Gastrocnemius medialis (tissue), 4 donors: ENCODE measurements around the gene GPR61. TPM values are rescaled to one million over a fixed set of nuclear protein-coding genes. Genes with fewer than 3 reads are reported as not detected.

Experiments used
- ATAC-seq, 2 donors: fragments of 150-250 bp; one replicate each; pipeline ENCODE4 v1.9.1; 2016
- DNase-seq, 2 donors: peaks; one replicate each; pipeline ENCODE4 v3.0.0-alpha.2; 2019
- H3K27ac ChIP-seq, 4 donors: fragments of 200-600 bp; sonication (generic); 1 replicate in 1 of 4; 2 replicates in 3 of 4; pipeline ENCODE4 v1.5.1; 2016 to 2018; ENCODE audit warnings: mild to moderate bottlenecking in 2 of 4, moderate library complexity in 1 of 4
- H3K27me3 ChIP-seq, 3 donors: fragments of 200-600 bp; sonication (generic) in 2 of 3; 1 replicate in 1 of 3; 2 replicates in 2 of 3; pipeline versions ENCODE4 v1.5.1 to v1.6.0; 2016 to 2019; ENCODE audit warnings: mild to moderate bottlenecking in 1 of 3, moderate library complexity in 1 of 3
- H3K36me3 ChIP-seq, 2 donors: fragments of 200-600 bp; sonication (generic) in 1 of 2; one replicate each; pipeline ENCODE4 v1.5.1; 2017 to 2018
- H3K4me1 ChIP-seq, 2 donors: fragments of 200-600 bp; sonication (generic) in 1 of 2; one replicate each; pipeline ENCODE4 v1.5.1; 2016 to 2017; ENCODE audit warnings: mild to moderate bottlenecking in 2 of 2
- H3K4me3 ChIP-seq, 4 donors: fragments of 200-600 bp; sonication (generic) in 3 of 4; 1 replicate in 1 of 4; 2 replicates in 3 of 4; pipeline ENCODE4 v1.5.1; 2016 to 2019; ENCODE audit warnings: mild to moderate bottlenecking in 2 of 4
- H3K9me3 ChIP-seq, 3 donors: fragments of 200-600 bp; sonication (generic) in 2 of 3; 1 replicate in 1 of 3; 2 replicates in 2 of 3; pipeline ENCODE4 v1.5.1; 2016 to 2019
- POLR2A ChIP-seq, 2 donors: fragments of 450-650 bp; IDR thresholded peaks; one replicate each; pipeline ENCODE4 v1.6.1; 2017; ENCODE audit warnings: antibody characterized with exemption in 2 of 2, mild to moderate bottlenecking in 2 of 2, moderate library complexity in 2 of 2
- in situ Hi-C, 4 donors: fragments of 200-750 bp; cut with MboI; loops; one replicate each; pipeline versions ENCODE4 v1.15.0 to v1.8.0; 2017; ENCODE audit warnings: low sequenced_read_pairs in 4 of 4
- intact Hi-C: fragments of 100-400 bp; cut with DNase I; formaldehyde crosslinking; loops from one replicate; pipeline ENCODE4 v1.15.1; 2023; ENCODE audit warnings: low total_unique reads
- total RNA-seq, 4 donors: library from RNA; depleted of rRNA; stranded (reverse); fragments of >200 nt; gene quantifications; one replicate each; pipeline versions ENCODE4 v1.1.0 to v1.2.3, GENCODE V29; 2016
- TF ChIP-seq, protein P1 (sequence below), 5 experiments: fragments of 450-650 bp in 3 of 5; fragments of 200-600 bp in 2 of 5; sonication (generic) in 2 of 5; IDR thresholded peaks in 4 of 5; conservative IDR thresholded peaks in 1 of 5; 1 replicate in 4 of 5; 2 replicates in 1 of 5; pipeline ENCODE4 v1.5.1; 2016 to 2019; ENCODE audit warnings: antibody characterized with exemption in 5 of 5, mild to moderate bottlenecking in 3 of 5, moderate library complexity in 3 of 5

Gene GPR61
- total RNA-seq, 4 donors from 2014 or later = not detected

DNA sequence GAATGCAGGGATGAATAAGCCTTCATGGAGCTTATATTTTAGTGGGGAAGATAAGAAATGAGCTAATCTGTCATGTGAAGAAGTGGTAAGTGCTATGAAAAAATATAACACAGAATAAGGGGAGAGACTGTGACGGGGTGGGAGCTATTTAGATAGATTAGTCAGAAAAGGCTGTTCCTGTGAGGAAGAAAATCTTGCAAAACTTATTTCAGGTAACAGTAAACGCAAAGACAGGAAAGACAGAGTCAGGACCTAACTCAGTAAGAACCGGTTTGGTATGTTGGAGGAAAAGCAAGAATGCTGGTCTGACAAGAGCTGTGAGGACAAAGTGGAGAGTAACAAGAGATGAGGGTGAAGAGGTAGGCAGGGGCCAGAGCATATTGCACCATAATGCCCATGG is 30.7 kb downstream of the GPR61 start:
- no peak overlapping the region for H3K4me3 ChIP-seq
- DNase-seq (no peak), ATAC-seq (peak in 1 of 2 donors; percentile 86)
- H3K36me3 ChIP-seq = no peaks in the 10 kb centered on the region
- H3K4me1 ChIP-seq = peaks cover 53 to 60% of the 10 kb centered on the region in 2 donors
- H3K9me3 ChIP-seq = no peaks in the 10 kb centered on the region
- in situ Hi-C loops (no loop called here), intact Hi-C loops (no loop called here)
- TF ChIP-seq POLR2A (IDR thresholded peaks at IDR 0.05) = no peak
- TF ChIP-seq, protein P1, sequence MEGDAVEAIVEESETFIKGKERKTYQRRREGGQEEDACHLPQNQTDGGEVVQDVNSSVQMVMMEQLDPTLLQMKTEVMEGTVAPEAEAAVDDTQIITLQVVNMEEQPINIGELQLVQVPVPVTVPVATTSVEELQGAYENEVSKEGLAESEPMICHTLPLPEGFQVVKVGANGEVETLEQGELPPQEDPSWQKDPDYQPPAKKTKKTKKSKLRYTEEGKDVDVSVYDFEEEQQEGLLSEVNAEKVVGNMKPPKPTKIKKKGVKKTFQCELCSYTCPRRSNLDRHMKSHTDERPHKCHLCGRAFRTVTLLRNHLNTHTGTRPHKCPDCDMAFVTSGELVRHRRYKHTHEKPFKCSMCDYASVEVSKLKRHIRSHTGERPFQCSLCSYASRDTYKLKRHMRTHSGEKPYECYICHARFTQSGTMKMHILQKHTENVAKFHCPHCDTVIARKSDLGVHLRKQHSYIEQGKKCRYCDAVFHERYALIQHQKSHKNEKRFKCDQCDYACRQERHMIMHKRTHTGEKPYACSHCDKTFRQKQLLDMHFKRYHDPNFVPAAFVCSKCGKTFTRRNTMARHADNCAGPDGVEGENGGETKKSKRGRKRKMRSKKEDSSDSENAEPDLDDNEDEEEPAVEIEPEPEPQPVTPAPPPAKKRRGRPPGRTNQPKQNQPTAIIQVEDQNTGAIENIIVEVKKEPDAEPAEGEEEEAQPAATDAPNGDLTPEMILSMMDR (IDR thresholded peaks at IDR 0.05 in 4 of 5, conservative IDR thresholded peaks at IDR 0.05 in 1 of 5) = no peak
- peak overlapping the region in 3 of 4 donors; percentile 4 to 42 (median 25) for H3K27ac ChIP-seq
- no peaks in the 10 kb centered on the region for H3K27me3 ChIP-seq

DNA sequence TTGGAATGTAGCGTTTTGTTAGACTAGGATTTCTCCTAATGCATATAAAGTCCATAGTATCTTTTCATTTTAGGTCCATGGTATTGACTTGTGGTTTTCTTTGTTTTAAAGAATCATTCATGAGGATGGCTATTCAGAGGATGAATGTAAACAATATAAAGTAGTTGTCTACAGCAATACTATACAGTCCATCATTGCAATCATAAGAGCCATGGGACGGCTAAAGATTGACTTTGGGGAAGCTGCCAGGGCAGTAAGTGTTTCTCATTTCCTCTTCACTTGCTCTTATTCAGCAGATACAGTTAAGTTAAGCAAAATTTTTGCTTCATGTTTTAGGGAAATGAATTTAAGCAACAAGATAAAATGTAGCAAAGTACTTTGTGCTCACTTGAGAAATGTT is 34.1 kb downstream of the GPR61 start:
- Histone ChIP-seq H3K36me3 (no peaks in the 10 kb centered on the region), H3K9me3 (no peaks in the 10 kb centered on the region), H3K27ac (no peak overlapping the region), H3K4me1 (peaks cover 30 to 37% of the 10 kb centered on the region in 2 donors), H3K4me3 (no peak overlapping the region), H3K27me3 (no peaks in the 10 kb centered on the region)
- TF ChIP-seq, protein P1 (IDR thresholded peaks at IDR 0.05 in 4 of 5, conservative IDR thresholded peaks at IDR 0.05 in 1 of 5) = no peak
- no peak for TF ChIP-seq POLR2A (IDR thresholded peaks at IDR 0.05)
- intact Hi-C loops (no loop called here), in situ Hi-C loops (no loop called here)
- ATAC-seq = no peak
- no peak for DNase-seq

DNA sequence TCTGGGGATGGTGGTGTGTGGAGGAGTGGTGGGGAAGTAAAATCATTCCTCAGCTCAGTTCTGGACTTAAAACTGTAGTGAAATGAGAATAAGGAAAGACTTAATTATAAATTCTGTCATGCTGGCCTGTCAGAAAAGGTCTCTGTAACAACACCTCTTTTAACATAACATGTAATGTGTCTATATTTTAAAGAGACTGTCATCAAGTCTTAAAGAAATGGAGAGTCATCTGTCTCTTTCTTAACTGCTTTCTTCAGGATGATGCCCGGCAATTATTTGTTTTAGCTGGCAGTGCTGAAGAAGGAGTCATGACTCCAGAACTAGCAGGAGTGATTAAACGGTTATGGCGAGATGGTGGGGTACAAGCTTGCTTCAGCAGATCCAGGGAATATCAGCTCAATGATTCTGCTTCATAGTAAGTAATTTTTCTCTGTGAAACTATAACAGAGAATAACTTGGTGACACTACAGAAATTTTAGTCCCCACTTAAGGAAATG is 39.3 kb downstream of the GPR61 start:
- TF ChIP-seq, protein P1 (IDR thresholded peaks at IDR 0.05 in 4 of 5, conservative IDR thresholded peaks at IDR 0.05 in 1 of 5) = no peak
- TF ChIP-seq POLR2A (IDR thresholded peaks at IDR 0.05) = no peak
- intact Hi-C loops (no loop called here), in situ Hi-C loops (no loop called here)
- Histone ChIP-seq H3K9me3 (no peaks in the 10 kb centered on the region), H3K4me1 (peaks cover 11 to 13% of the 10 kb centered on the region in 2 donors), H3K27me3 (no peaks in the 10 kb centered on the region), H3K4me3 (no peak overlapping the region), H3K36me3 (peaks cover 0 to 28% of the 10 kb centered on the region in 2 donors), H3K27ac (no peak overlapping the region)
- DNase-seq (no peak), ATAC-seq (no peak)

DNA sequence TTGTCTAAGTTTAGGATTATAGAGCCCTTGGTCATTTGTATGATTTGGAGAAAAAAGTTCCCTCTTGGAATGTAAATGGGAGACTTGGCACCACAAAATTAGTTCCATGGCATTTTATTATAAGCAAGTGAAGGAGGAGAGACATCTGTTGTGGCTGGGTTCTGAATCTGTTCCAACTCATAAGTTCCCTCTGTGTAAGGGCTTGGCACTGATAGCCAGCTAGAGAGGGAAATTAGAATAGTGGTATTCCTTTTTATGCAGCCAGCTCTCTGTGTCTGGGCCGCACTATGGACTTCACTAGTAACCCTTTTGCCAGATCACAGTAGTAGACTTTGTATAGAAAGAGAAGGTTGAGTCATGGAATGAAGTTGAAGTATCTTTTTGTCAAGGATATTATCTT is 39.8 kb downstream of the GPR61 start:
- peaks cover 0 to 33% of the 10 kb centered on the region in 2 donors for H3K36me3 ChIP-seq
- H3K27ac ChIP-seq = peak overlapping the region in 1 of 4 donors; percentile 16
- in situ Hi-C loops = no loop called here

More for the DNA sequence above, 39.8 kb downstream of the GPR61 start:
- Histone ChIP-seq H3K4me1 (peaks cover 11 to 13% of the 10 kb centered on the region in 2 donors), H3K9me3 (no peaks in the 10 kb centered on the region), H3K27me3 (no peaks in the 10 kb centered on the region), H3K4me3 (no peak overlapping the region)
- DNase-seq (no peak), ATAC-seq (no peak)
- no peak for TF ChIP-seq POLR2A (IDR thresholded peaks at IDR 0.05)
- TF ChIP-seq, protein P1 (IDR thresholded peaks at IDR 0.05 in 4 of 5, conservative IDR thresholded peaks at IDR 0.05 in 1 of 5) = no peak
- intact Hi-C loops = no loop called here
